HG02571 (cell line): ENCODE measurements around the gene TET3.

ENCODE experiments used
- ATAC-seq: cut with Tn5 transposase; IDR thresholded peaks from one replicate; pipeline ENCODE4 v1.9.1; 2021; ENCODE audit warnings: mild to moderate bottlenecking, moderate library complexity; ENCODE audit not compliant: unreplicated experiment

The TET3 gene

DNA sequence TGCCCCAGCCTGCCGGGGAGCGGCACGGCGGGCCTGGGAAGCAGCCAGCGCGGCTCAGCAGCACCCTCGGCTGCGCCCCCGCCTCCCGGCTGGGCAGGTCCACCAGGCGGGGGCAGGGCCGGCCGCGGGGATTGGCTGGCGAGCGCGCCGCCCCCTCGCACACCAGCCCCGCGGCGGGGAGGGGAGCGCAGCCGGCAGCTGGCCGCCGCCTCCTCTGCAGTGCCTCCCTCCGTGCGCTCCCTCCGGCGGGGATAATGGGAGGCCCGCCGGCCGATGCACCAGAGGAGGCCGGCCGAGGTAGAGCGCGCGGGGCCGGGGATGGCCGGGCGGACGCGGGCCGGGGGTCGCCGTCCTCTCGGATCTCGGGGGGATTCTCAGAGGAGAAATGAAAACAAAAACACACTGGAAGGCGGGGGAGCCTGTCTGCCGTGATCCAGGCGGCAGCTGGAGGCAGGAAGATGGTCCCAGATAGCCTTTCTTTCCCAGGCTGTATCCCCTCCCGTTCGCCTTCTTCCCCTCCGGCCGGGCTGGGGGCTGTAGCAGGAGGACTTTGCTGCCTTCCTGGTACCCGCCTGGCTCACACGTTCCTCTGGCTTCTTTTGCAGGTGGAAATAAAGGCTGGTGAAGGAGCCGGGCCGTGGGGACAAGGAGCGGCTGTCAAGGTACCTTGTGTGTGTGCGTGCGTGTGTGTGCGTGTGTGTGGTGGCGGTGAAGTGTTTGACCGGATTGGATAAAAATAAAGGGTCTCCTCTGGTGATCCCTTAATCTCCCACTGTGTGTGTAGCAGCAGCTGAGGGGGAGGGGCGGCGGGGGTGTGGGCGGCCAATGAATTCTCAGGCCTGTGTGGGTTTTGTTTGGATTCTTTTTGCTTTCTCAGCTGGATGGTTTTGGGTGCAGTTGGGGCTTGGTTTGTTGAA lies 18.1 kb downstream of the TET3 start:
- peak; percentile 92 for ATAC-seq

DNA sequence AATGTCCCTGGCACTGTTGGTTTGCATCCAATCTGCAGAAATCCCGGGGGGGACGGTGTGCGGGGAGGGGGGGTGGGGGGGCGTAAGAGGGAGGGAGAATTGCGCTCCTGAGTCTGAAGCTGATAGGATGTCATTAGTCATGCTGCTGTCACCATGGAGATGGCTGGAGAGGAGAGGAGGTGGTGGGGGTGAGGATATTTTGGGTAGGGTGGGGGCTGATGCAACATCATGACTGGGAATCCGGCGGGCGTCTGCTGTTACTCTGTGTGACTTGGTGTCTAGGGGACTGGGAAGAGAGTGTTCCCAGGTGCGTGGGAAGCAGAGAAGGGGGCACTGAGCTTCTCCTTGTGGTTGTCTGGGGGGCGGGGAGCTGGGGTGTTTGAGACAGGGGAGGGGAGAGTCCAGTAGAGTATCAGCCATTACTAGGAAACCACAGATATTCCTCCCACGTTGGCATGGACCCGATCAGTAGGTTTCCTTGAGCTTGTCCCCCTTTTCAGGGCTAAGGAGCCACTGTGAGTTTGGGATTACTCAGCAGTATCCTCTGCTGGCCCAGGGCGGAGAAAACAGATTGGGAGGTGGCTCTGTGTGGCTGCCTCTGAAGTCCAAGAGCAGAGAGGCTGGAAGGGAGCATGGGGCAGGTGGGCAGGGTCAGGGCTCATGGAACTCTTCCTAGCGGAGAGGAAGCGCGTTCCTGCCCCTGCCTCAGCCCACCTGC lies 18.9 kb downstream of the TET3 start:
- no peak for ATAC-seq

DNA sequence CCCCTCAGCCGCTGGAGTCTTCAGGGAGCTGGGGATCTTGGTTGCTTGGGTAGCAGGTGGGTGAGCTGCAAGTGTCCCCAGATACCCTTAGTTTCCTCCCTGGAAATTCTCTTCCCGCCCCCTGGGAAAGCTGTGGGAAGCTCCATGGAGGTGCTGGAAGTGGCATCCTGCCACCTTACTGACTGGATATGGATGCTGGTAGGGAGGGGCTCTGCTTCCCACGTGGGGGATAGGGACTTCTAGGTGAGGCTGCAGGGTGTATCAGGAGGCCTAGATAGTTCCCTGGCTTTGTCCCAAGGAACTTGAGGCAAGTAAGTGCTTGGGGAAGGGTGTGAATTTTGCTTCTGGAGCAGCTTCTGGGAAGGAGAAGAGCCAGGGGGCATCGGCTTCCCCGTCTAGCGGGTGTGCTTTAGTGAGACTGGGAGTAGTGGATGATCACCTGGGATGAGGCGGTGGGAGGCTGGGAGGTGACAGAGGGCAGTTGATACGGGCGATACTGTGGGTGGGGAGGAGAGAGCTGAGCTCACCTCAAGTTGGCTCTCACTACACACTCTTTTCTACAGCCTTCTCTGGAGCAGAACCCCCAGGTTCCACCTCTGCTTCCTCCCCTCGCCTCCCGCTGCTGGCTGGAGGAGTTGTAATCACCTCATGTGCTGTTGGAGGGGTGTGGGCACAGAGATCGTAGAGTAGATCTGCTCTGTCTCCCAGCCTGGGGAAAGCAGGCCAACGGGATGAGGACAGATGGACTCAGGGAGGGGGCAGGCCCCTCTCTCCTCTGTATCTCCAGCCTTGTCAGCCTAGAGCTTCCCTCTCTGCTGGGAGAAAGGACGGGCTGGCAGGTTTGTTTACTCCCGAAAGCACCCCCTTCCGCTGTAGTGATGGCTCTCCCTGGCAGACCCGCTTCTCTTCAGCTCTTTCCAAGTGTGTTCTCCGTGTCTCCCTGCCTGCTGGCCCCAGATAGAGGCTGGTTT lies 19.8 kb downstream of the TET3 start:
- no peak for ATAC-seq

DNA sequence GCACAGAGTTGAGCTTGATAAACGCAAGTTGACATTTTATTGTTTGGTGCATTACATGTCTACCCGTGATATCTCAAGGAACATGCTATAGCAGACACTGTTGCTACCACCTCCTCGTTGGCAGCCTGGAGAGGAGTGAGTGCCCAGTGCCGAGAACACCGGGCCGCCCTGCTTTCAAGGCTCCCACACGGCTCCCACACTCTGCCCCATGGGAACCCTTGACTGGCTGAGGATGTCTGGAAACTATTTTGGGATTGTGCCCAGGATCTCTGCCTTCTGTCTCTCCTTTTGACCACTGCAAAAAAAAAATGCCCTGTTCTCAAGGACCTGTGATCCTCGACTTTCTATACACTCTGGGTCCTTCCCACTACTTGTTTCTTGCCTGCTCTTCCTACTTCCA lies 21.1 kb downstream of the TET3 start:
- no peak for ATAC-seq

DNA sequence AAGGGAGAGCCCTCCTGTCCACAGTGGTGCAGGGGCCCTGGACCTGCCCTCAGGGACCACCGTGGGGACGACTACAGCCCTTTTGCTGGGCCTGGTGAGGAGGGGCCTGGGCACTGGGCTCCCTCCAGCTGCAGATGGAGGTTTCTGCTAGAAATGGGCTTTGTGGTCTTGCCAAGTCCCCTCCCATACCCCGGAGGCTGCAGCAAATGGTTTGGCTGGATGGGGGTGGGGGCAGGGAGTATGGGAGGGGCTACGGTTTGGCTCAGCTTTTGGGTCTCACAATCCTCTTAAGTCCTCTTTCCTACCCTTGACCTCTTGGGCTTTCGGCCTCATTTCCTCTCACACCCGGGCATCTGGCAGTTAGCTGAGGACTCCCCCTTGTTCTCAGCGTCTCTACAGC lies 21.7 kb downstream of the TET3 start:
- no peak for ATAC-seq

DNA sequence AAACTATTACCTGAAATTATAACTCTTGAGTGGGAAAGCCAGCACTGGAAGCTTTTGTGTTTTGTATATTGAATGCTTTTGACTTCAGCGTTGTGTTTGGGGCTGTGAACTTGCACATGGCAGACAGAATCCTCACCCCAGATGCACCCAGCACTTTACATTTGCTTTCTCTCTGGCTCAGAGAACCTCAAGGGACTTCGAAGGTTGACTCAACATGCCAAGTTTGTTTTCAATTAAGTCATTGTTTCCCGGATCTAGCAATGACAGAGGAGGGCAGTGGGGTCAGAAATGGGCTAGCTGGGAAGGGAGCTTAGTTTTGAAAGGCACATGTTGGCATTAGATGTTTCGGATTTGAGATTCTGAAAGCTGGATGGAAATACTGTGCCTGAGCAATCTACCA lies 22.4 kb downstream of the TET3 start:
- ATAC-seq, result no peak

DNA sequence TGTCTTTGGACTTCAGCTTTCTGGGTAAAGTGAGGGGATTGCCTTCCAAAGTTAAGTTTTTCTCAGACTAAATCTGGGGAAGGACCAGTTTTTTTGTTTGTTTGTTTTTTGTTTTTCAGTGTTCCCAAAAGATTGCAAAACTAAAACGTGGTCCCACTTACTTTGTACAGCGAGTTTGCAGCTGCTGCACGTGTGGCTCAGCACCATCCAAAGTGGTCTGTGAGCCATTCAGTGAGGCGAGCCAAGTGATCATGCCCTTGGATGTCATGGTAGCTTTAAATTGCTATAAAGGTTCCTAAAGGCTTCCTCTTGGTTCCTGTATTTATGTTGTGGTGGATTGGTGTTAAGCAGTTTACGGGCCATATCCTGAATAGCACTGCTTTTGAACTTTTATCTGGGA lies 23.0 kb downstream of the TET3 start:
- ATAC-seq, result no peak

DNA sequence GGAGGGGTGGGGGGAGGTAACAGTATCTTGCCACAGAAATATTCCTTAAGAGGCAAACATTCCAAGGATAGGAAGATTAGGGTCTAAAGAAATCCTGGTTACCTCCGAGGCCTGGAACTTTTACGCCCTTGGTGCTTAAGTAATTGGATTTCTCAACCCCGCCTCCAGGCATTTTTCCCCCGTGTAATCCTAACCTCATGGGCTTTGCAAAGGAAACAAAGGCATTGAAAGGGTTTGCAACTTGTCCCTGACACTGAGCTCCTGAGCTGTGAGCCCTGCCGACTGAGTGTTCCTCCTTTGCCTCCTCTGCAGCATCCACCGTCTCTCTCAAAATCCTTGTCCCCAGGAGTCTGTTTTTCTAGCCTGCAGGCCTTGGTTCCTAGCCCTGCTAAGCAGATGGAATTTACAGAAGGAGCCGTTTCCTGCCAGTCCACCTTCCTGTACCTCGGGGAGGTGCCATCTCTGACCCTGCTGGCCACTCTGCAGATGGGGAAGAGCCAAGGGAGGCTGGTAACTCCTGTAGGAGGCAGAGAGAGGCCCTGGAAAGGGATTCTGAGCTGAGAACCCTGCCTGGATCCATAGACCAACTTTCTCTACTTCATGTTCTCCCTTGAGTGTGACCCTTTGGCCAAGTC lies 24.2 kb downstream of the TET3 start:
- no peak for ATAC-seq

DNA sequence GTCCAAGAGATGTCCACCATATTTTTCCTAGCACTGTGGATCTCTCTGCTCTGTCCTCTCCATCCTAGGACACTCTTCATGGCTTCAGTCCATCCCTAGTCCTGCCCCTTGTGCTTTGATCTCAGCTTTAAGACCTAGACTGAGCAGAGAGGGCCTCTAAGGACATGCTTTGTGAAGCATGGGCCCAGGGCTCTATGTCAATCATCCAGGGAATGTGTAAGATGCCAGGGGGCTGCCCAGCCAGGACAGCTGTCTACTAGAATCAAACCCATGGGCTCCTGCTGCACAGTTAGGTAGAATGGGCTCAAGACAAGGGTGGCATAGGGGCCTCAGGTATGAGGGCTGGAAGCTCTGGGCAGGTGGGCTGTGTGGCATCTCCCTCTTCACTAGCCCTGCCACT lies 24.9 kb downstream of the TET3 start:
- ATAC-seq, result no peak

DNA sequence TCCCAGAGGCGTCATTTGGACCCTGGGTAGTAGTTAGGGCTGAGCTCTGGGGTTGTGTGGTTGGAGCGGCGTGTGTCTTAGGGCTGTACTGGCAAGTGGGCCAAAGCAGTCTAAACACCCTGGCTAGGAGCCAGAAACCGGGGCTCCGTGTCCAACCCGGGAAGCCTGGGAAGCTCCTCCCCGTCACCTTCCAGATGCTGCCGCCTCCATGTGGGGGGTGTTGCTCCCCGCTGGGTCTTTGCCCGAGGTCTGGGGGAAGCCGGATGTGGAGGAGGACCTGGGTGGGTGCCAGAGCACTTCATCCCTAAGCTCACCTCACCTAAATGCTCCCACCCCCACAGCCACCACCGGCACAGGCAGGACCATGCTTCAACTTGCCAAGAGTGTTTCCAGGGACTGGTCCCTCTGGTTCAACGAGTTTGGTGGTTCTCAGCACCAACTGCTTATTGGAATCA lies 25.4 kb downstream of the TET3 start:
- ATAC-seq, result no peak

DNA sequence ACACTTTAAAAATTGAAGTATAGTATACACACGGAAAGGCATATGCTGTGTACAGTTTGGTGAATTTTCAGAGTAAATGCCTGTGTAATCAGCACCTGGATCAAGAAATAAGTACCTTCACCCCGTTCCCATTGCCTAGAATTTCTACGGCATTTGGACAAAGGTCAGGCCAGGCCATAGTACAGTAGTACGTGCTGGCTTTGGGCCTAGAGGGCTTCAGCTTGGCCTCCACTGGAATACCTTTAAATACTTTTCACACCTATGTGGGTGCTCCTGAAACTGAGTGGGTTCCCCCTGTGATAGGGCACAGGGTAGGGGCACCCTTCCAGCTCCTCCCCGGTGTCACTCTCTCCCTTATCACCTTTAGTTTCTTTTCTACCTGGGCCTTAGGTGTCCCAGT lies 26.5 kb downstream of the TET3 start:
- no peak for ATAC-seq

DNA sequence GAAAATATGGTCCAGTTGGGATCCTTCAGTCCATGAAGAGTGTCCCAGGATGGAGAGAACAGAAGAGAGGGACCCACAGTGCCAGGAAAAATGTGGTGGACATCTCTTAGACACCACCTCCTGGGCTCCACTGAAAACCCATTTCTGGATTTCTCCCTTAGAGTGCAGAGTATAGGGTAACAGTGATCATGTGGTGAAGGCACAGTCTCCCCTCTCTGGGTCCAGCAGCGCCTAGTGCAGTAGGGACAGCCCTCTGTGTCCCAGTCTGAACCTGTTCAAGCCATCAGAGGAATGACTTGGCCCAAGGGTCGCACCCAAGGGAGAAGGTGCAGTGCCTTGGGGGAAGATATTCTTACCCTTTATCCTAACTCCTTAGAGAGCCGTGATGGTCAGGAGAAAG lies 30.1 kb downstream of the TET3 start:
- no peak for ATAC-seq

DNA sequence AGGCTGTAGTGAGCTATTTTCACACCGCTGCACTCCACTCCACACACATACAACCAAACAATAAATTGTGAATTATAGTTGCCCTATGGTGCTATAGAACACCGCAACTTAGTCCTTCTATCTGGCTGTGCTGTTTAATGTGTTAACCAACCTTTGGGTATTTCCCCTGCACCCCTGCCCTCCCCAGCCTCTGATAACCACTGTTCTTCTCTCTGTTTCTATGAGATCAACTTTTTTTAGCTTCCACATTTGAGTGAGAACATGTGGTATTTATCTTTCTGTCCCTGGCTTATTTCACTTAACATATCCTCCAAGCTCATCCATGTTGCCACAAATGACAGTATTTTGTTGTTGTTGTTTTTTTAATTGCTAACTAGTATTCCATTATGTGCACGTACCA lies 32.5 kb downstream of the TET3 start:
- ATAC-seq, result no peak

DNA sequence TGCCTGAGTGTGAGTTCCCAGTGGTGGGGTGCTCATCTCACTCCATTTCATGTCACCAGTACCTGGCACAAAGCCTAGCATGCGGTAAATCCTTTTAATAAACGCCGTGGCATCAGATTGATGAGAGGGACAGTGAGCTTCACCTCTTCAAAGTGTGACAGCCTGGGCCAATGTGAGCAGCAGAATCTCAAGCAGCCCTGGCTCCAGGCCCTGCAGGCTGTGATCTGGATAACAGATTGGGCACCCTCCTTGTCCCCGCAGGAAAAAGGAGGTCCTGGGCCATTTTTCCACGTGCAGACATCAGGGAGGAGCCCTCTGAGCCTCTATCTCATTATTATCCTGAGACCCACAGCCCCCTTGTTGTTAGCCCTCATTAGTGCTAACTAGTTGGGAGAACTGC lies 34.8 kb downstream of the TET3 start:
- no peak for ATAC-seq

DNA sequence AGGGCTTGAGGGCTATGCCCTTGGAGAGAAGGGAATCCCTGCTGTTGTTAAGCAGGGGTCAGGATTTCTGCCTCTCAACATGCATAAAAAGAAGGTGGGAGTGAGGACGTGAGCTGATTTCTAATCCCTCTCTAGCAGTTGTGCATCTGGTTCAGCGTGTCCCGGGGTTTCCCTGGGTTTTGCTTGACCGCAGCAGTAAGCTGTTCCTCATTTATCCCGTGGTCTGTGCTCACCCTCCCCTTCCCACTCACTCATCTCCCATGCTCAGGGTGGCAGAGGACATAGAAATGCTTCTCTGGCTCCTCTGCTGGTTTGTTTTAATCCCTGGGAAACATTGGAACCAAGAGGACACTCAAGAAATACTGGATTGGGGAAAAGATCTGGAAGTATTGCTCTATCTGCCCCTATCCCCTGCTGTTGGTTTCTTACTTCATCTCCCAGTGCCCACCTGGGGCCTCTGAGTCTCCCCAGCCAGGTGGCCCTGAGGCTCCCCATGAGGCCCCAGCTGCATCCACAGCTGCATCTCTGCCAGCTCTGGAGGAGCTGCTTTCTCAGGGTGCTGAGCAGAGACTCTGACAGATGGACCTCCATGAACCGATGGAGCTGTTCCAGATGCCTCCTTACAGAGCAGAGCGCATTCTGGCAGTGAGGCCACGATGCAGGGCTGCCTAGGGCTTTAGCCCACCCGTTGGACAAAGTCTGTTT lies 36.1 kb downstream of the TET3 start:
- ATAC-seq, result no peak

DNA sequence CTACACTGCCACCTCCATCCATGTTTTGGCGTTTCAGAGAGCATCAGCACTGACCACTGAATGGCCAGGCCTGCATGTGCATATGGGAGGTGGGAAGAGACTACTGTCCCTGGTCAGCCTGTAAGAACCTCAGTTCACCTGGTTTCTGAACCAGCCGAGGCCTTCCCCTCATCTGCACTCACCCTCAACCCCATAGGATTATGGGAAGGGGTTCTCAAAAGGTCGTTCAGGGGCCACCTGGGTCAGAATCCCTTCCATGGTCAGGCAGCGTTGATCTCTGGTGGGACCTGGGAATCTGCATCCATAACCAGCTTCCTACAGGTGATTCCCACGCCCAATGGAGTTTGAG lies 36.7 kb downstream of the TET3 start:
- ATAC-seq, result no peak

DNA sequence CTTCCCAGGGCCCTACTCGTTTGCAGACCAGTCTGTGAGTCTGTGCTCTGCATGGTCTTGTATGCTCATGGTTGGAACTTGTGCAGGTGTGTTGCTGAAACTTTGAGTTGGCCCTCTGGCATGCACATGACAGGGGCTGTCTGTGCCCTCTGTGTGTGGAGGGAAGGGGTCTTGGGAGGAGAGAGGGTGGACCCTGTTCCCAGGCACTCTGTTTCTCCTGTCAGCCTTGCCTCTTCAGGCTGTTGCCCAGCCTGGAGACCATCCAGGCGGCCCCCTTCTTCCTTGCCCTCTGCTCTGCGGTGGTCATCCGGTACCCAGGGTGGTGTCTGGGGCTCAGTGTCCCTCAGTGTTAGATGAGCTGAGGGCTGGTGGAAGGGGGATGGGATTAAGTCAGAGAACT lies 39.5 kb downstream of the TET3 start:
- ATAC-seq, result no peak

DNA sequence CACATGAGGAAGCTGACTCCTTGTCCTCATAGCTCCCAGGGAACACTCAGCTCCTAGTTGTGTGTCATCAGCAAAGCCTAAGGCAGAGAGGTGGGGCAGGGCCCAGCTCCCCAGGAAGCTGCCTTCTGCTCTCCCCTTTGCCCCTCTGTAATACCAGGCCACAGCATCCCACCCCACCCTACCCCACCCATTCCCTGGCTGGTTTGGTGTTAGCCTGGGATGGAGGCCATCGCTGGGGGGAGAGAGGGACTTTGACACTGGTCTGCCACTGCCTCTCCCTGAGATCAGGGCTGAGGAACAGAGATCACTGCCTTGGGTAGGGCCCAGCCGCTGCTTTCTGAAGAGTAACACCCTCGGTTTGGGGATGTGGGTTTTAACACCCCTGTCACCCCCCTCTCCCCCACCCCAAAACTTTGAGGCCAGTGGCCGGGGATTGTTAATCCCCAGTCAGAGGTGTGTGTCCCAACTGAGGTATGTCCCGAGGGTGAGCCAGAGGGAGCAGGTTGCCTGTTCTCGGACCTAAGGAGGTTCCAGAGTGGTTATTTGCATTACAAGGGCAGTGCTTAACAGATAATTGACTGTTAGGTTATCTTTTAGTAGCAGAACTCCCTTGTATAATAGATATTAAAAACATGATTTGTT lies 41.4 kb downstream of the TET3 start:
- no peak for ATAC-seq

DNA sequence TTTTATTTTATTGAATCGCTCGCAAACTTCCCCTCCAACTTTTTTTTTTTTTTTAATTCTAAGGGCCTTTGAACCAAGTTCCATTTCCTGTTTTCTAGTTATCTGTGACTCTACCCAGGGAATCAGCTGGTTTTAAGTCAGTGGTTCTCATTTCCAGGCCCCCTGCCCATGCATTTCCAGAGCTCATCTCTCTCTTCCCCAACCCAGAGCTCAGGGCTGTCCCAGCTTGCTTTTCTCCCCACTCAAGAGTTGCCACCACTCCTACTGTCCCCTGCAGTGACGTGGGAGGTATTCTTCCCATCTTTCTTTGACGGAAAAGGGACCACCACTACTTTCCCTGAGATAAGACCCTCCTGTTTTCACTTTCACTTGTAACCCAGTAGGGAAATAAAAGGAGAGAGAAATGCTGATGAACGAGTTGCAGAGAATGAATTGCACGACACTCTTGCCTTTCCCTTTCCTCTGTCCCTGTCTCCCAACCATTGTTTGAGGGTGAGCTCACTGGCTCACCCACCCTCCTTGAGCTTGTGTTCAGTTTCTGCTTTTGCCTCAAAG lies 42.1 kb downstream of the TET3 start:
- ATAC-seq, result no peak
